ENCODE results near the gene MOV10L1.

GRCh38 chr22:50157709-50158375 lies 68.0 kb downstream of the MOV10L1 start:
- TF ChIP-seq TAF1 (IDR thresholded peaks at IDR 0.05; ENCODE audit: low read depth) (no peak), EP300 (IDR thresholded peaks at IDR 0.05; ENCODE audit: borderline replicate concordance) (no peak), YY1 (IDR thresholded peaks at IDR 0.05; ENCODE audit: low read depth) (no peak), TCF12 (IDR thresholded peaks at IDR 0.05; ENCODE audit: low read depth) (no peak), CREB1 (IDR thresholded peaks at IDR 0.05; ENCODE audit: low read depth) (no peak), EGR1 (IDR thresholded peaks at IDR 0.05) (no peak)
- TF ChIP-seq, protein P1, sequence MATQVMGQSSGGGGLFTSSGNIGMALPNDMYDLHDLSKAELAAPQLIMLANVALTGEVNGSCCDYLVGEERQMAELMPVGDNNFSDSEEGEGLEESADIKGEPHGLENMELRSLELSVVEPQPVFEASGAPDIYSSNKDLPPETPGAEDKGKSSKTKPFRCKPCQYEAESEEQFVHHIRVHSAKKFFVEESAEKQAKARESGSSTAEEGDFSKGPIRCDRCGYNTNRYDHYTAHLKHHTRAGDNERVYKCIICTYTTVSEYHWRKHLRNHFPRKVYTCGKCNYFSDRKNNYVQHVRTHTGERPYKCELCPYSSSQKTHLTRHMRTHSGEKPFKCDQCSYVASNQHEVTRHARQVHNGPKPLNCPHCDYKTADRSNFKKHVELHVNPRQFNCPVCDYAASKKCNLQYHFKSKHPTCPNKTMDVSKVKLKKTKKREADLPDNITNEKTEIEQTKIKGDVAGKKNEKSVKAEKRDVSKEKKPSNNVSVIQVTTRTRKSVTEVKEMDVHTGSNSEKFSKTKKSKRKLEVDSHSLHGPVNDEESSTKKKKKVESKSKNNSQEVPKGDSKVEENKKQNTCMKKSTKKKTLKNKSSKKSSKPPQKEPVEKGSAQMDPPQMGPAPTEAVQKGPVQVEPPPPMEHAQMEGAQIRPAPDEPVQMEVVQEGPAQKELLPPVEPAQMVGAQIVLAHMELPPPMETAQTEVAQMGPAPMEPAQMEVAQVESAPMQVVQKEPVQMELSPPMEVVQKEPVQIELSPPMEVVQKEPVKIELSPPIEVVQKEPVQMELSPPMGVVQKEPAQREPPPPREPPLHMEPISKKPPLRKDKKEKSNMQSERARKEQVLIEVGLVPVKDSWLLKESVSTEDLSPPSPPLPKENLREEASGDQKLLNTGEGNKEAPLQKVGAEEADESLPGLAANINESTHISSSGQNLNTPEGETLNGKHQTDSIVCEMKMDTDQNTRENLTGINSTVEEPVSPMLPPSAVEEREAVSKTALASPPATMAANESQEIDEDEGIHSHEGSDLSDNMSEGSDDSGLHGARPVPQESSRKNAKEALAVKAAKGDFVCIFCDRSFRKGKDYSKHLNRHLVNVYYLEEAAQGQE (IDR thresholded peaks at IDR 0.05; ENCODE audit: low read depth): no peak
